IMR-90 (cell line): ENCODE data around the gene PRMT1.

Experiments
- BHLHE40 ChIP-seq: fragments of 150-350 bp; IDR thresholded peaks from 2 replicates; pipeline ENCODE4 v1.6.1; 2016; ENCODE audit warnings: mild to moderate bottlenecking, low read depth, low read length
- CEBPB ChIP-seq: IDR thresholded peaks from 2 replicates; pipeline ENCODE4 v1.6.1; 2012; ENCODE audit warnings: low read depth, low read length, improper control_type of control experiment
- CHD1 ChIP-seq: IDR thresholded peaks from 2 replicates; pipeline ENCODE4 v1.6.1; 2012; ENCODE audit warnings: low read depth, low read length, improper control_type of control experiment
- CTCF ChIP-seq: conservative IDR thresholded peaks from 2 replicates; pipeline ENCODE4 v1.5.1; 2012; ENCODE audit warnings: mild to moderate bottlenecking, low read depth, low read length, improper control_type of control experiment
- ELK1 ChIP-seq: fragments of 150-350 bp; IDR thresholded peaks from 2 replicates; pipeline ENCODE4 v1.6.1; 2016; ENCODE audit warnings: low read depth, mild to moderate bottlenecking, low read length, moderate library complexity, borderline replicate concordance
- FOS ChIP-seq: fragments of 150-350 bp; IDR thresholded peaks from 2 replicates; pipeline ENCODE4 v1.6.1; 2016; ENCODE audit warnings: low read depth, low read length
- MAZ ChIP-seq: IDR thresholded peaks from 2 replicates; pipeline ENCODE4 v1.6.1; 2012; ENCODE audit warnings: low read depth, mild to moderate bottlenecking, low read length, improper control_type of control experiment, moderate library complexity, borderline replicate concordance
- MXI1 ChIP-seq: IDR thresholded peaks from 2 replicates; pipeline ENCODE4 v1.6.1; 2012; ENCODE audit warnings: low read depth, mild to moderate bottlenecking, low read length, moderate library complexity, borderline replicate concordance
- POLR2A ChIP-seq: IDR thresholded peaks from 2 replicates; pipeline ENCODE4 v1.6.1; 2012; ENCODE audit warnings: mild to moderate bottlenecking, low read depth, low read length
- RAD21 ChIP-seq: IDR thresholded peaks from 2 replicates; pipeline ENCODE4 v1.6.1; 2012; ENCODE audit warnings: low read length, improper control_type of control experiment
- RCOR1 ChIP-seq: IDR thresholded peaks from 2 replicates; pipeline ENCODE4 v1.6.1; 2012; ENCODE audit warnings: mild to moderate bottlenecking, low read length, improper control_type of control experiment; ENCODE audit not compliant: insufficient replicate concordance
- RFX5 ChIP-seq: IDR thresholded peaks from 2 replicates; pipeline ENCODE4 v1.8.0; 2012; ENCODE audit warnings: low read depth, mild to moderate bottlenecking, low read length, moderate library complexity
- USF2 ChIP-seq: fragments of 150-350 bp; IDR thresholded peaks from 2 replicates; pipeline ENCODE4 v1.6.1; 2017; ENCODE audit warnings: mild to moderate bottlenecking, antibody characterized with exemption, low read length, low read depth

GRCh38 chr19:49663224-49663623 lies 13.8 kb upstream of the PRMT1 start:
- no peak for TF ChIP-seq CTCF
- TF ChIP-seq POLR2A = no peak
- TF ChIP-seq MXI1 = no peak
- TF ChIP-seq CHD1 = no peak
- no peak for TF ChIP-seq CEBPB
- no peak for TF ChIP-seq USF2
- no peak for TF ChIP-seq BHLHE40
- no peak for TF ChIP-seq RAD21
- no peak for TF ChIP-seq MAZ
- TF ChIP-seq RCOR1 = no peak
- no peak for TF ChIP-seq FOS
- TF ChIP-seq RFX5 = no peak
- TF ChIP-seq ELK1 = no peak
